ENCODE measurements around the gene GAK. TPM values are rescaled to one million over a fixed set of nuclear protein-coding genes. Genes with fewer than 3 reads are reported as not detected.

Gene GAK
- total and polyA plus RNA-seq, 2 experiments from 2014 or later = 87.1 to 88.4 TPM

DNA sequence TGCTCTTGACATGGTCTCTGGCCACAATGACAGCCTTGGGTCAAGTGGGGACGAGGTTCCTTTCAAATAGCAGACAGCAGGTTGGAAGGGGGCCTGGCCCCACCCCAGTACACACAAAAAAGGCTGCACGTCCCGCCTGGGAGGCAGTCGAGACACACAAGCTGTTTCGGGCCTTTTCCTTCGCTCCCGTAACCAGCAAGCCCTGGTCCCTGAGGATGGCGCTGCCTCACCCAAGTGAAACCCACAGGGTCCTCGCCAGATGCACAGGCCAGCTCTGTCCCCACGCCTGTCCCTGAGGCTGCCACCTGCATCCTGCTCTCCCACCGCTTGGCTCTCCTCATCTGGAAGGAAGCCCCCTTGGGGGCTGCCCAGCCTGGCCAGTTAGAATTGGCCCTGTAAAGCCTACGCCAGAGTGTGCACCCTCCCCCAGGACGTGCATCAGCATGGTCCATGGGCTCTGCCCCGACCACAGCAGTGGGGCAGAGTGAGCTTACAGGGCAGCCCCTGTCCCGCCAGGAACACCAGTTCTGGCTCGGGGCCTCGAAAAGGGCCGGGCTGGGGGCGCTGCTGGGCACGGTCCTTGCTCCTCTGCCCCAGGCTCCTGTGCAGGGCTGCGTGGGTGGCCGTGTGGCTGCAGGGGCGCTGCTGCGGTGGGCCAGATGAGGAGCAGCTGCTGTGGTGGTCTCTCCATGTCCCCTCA, 108.2 kb downstream of the GAK start:
- no peak for DNase-seq (ENCODE audit: low spot score)
- H3K27me3 ChIP-seq = peaks cover 63% of the 10 kb centered on the region
- H3K9me2 ChIP-seq (replicated peaks; ENCODE audit: insufficient read depth) = no peaks in the 10 kb centered on the region
- H3K4me2 ChIP-seq = no peak overlapping the region
- no peak overlapping the region for H3K4me3 ChIP-seq
- no peak overlapping the region for H2AFZ ChIP-seq
- no peak overlapping the region for H3K27ac ChIP-seq
- H3K9me3 ChIP-seq (ENCODE audit: low read depth) = no peaks in the 10 kb centered on the region
- H3K4me1 ChIP-seq (ENCODE audit: insufficient read depth) = no peaks in the 10 kb centered on the region
- H4K20me1 ChIP-seq (ENCODE audit: insufficient read depth, poor library complexity, severe bottlenecking) = no peaks in the 10 kb centered on the region
- TF ChIP-seq, protein P1, sequence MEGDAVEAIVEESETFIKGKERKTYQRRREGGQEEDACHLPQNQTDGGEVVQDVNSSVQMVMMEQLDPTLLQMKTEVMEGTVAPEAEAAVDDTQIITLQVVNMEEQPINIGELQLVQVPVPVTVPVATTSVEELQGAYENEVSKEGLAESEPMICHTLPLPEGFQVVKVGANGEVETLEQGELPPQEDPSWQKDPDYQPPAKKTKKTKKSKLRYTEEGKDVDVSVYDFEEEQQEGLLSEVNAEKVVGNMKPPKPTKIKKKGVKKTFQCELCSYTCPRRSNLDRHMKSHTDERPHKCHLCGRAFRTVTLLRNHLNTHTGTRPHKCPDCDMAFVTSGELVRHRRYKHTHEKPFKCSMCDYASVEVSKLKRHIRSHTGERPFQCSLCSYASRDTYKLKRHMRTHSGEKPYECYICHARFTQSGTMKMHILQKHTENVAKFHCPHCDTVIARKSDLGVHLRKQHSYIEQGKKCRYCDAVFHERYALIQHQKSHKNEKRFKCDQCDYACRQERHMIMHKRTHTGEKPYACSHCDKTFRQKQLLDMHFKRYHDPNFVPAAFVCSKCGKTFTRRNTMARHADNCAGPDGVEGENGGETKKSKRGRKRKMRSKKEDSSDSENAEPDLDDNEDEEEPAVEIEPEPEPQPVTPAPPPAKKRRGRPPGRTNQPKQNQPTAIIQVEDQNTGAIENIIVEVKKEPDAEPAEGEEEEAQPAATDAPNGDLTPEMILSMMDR (IDR thresholded peaks at IDR 0.05; ENCODE audit: poor library complexity) = no peak
- TF ChIP-seq EZH2phosphoT487 (IDR thresholded peaks at IDR 0.05; ENCODE audit: low read depth, severe bottlenecking, unreplicated experiment) (no peak), EZH2 (IDR thresholded peaks at IDR 0.05; ENCODE audit: borderline replicate concordance) (no peak)
- no peaks in the 10 kb centered on the region for H3K79me2 ChIP-seq
- H3K36me3 ChIP-seq (replicated peaks; ENCODE audit: insufficient read depth, low read depth) = no peaks in the 10 kb centered on the region
- 54% methylated on average over 24 of the region's 24 CpGs for WGBS (ENCODE audit: low lambda C conversion rate, missing lambda C conversion rate)

DNA sequence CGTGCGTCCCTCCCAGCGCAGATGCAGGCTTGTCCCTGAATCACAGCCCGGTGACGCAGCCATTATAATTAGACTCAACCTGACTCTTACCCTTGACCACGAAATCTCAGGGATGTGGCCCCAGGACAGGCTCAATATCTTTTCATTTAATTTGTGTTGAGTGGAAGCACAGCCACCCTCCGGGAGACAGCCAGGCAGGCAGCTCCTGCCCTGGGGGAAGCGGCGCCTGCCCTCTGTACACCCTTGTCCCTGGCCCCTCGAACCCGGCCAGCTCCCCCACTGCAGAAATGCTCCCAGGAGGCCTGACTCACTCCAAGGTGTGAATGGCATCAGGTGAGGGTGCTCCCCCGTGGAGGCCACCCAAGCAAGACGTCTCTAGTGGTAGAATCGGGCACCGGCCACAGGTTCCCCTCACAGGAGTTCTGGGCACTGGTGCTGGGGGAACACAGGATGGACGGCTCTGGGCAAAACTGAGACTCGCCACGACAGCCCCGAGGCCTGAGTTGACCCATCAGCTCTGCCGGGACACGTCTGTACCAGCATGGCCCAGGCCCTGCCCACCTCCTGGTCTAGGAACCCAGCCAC, 108.8 kb downstream of the GAK start:
- Histone ChIP-seq H3K27ac (no peak overlapping the region), H3K36me3 (replicated peaks; ENCODE audit: insufficient read depth, low read depth) (no peaks in the 10 kb centered on the region), H4K20me1 (ENCODE audit: insufficient read depth, poor library complexity, severe bottlenecking) (no peaks in the 10 kb centered on the region), H2AFZ (no peak overlapping the region), H3K4me1 (ENCODE audit: insufficient read depth) (no peaks in the 10 kb centered on the region), H3K27me3 (peaks cover 57% of the 10 kb centered on the region), H3K79me2 (no peaks in the 10 kb centered on the region), H3K4me3 (no peak overlapping the region), H3K9me3 (ENCODE audit: low read depth) (no peaks in the 10 kb centered on the region), H3K4me2 (no peak overlapping the region), H3K9me2 (replicated peaks; ENCODE audit: insufficient read depth) (no peaks in the 10 kb centered on the region)
- WGBS (ENCODE audit: low lambda C conversion rate, missing lambda C conversion rate) = 82% methylated on average over 21 of the region's 21 CpGs
- DNase-seq (ENCODE audit: low spot score) = no peak
- TF ChIP-seq, protein P1 (IDR thresholded peaks at IDR 0.05; ENCODE audit: poor library complexity) = no peak
- no peak for TF ChIP-seq EZH2phosphoT487 (IDR thresholded peaks at IDR 0.05; ENCODE audit: low read depth, severe bottlenecking, unreplicated experiment)
- no peak for TF ChIP-seq EZH2 (IDR thresholded peaks at IDR 0.05; ENCODE audit: borderline replicate concordance)

DNA sequence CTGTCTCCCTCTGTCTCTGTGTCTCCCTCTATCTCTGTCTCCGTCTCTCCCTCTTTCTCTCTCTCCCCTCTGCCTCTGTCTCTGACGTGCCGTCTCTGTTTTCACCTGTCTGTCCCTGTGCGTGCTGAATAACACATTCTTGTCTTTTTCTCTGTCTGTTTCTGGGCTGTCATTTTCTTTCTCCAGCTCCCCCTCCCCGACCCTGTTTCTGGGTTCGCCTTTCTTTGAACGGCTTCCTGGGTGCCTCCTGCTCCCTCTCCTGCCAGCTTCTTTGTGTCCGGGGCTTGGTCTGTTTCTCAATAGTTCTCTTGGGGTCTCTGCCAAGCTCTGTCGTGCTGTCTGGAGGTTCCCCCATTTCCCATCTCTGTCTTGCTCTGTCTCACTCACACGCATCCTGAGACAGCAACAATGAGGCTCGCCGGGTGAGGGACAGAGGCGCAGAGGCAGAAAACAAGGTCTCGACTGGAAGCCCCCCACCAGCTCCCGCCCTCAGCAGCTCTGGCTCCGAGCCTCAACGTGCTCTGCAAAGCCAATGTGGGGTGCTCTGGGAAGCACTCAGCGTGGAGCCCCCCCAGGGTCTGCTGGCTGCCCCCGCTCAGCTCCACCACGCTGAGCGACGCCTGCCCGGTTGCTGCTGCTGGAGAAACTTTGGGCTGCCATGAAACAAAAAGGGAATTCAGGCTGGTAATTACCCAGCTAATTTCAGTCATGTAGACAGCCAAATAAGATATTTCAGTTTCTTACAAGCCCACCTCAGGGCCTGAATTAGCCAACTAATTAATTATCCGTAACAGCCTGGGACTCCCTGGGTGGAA, 109.5 kb downstream of the GAK start:
- no peak overlapping the region for H3K4me3 ChIP-seq
- H3K27me3 ChIP-seq = peaks cover 50% of the 10 kb centered on the region
- 73% methylated on average over 24 of the region's 24 CpGs for WGBS (ENCODE audit: low lambda C conversion rate, missing lambda C conversion rate)
- H3K4me2 ChIP-seq = no peak overlapping the region
- no peak for DNase-seq (ENCODE audit: low spot score)
- no peaks in the 10 kb centered on the region for H3K36me3 ChIP-seq (replicated peaks; ENCODE audit: insufficient read depth, low read depth)
- no peaks in the 10 kb centered on the region for H3K9me2 ChIP-seq (replicated peaks; ENCODE audit: insufficient read depth)
- TF ChIP-seq EZH2 (IDR thresholded peaks at IDR 0.05; ENCODE audit: borderline replicate concordance) (no peak), EZH2phosphoT487 (IDR thresholded peaks at IDR 0.05; ENCODE audit: low read depth, severe bottlenecking, unreplicated experiment) (no peak)
- TF ChIP-seq, protein P1 (IDR thresholded peaks at IDR 0.05; ENCODE audit: poor library complexity) = no peak
- no peak overlapping the region for H3K27ac ChIP-seq
- no peaks in the 10 kb centered on the region for H3K4me1 ChIP-seq (ENCODE audit: insufficient read depth)
- no peaks in the 10 kb centered on the region for H3K79me2 ChIP-seq
- no peaks in the 10 kb centered on the region for H3K9me3 ChIP-seq (ENCODE audit: low read depth)
- no peak overlapping the region for H2AFZ ChIP-seq
- H4K20me1 ChIP-seq (ENCODE audit: insufficient read depth, poor library complexity, severe bottlenecking) = no peaks in the 10 kb centered on the region

Measured in hepatocyte (in vitro differentiated cells).